B cell (primary cell): ENCODE results near the gene PARP12. TPM values are rescaled to one million over a fixed set of nuclear protein-coding genes. Genes with fewer than 3 reads are reported as not detected.
A peak's percentile ranks its signal among the peaks of the same experiment; 100 is the strongest.

Experiments used
- ATAC-seq: fragments of 200-7000 bp; cut with Tn5 transposase; one replicate; pipeline ENCODE4 v1.10.0; 2021; ENCODE audit warnings: low read depth, mild to moderate bottlenecking, moderate number of reproducible peaks, moderate library complexity
- CTCF ChIA-PET: fragments of 350-600 bp; sonication (Branson Sonifier 250); formaldehyde crosslinking; loops from one replicate; lab custom pipeline; 2021; ENCODE audit warnings: antibody characterized with exemption, inconsistent platforms; lab: Charles Lee
- POLR2A ChIA-PET: fragments of 350-600 bp; sonication (Branson Sonifier 250); formaldehyde crosslinking; loops from one replicate; lab custom pipeline; 2021; ENCODE audit warnings: antibody characterized with exemption; lab: Charles Lee
- DNase-seq: peaks from one replicate; pipeline ENCODE4 v3.0.0; 2013
- H2AFZ ChIP-seq: 2 replicates; pipeline ENCODE4 v1.6.1; 2012; ENCODE audit warnings: mild to moderate bottlenecking, low read depth, low read length; ENCODE audit not compliant: insufficient read depth, poor library complexity, severe bottlenecking
- H3K27ac ChIP-seq, 2 donors: 1 replicate in 1 of 2; 2 replicates in 1 of 2; pipeline ENCODE4 v1.5.1; 2012 to 2013; ENCODE audit warnings: low read length in 2 of 2, mild to moderate bottlenecking in 2 of 2, moderate library complexity in 1 of 2
- H3K27me3 ChIP-seq, 4 experiments: fragments of 200-600 bp in 1 of 4; sonication (generic) in 1 of 4; replicated peaks in 1 of 4; 1 replicate in 2 of 4; 2 replicates in 2 of 4; pipeline versions ENCODE4 v1.6.1 to v1.7.0; 2013 to 2016; ENCODE audit warnings: low read length in 3 of 4, mild to moderate bottlenecking in 2 of 4, mixed read lengths in 1 of 4, moderate library complexity in 1 of 4; ENCODE audit not compliant: insufficient read depth in 4 of 4, control insufficient read depth in 3 of 4; ENCODE audit errors: control extremely low read depth in 1 of 4
- H3K36me3 ChIP-seq, 2 experiments: replicated peaks in 1 of 2; 1 replicate in 1 of 2; 2 replicates in 1 of 2; pipeline versions ENCODE4 v1.6.1 to v1.7.1; 2013; ENCODE audit warnings: low read length in 1 of 2; ENCODE audit not compliant: insufficient read depth in 2 of 2, control insufficient read depth in 1 of 2; ENCODE audit errors: control extremely low read depth in 1 of 2, extremely low read depth in 1 of 2
- H3K4me1 ChIP-seq, 2 donors: fragments of 200-600 bp in 1 of 2; sonication (generic) in 1 of 2; 1 replicate in 1 of 2; 2 replicates in 1 of 2; pipeline versions ENCODE4 v1.5.1 to v1.6.1; 2013 to 2017; ENCODE audit warnings: low read length in 2 of 2; ENCODE audit not compliant: control insufficient read depth in 2 of 2, insufficient read depth in 2 of 2
- H3K4me2 ChIP-seq: replicated peaks from 2 replicates; pipeline ENCODE3; 2012; ENCODE audit warnings: mild to moderate bottlenecking, low read depth, low read length; ENCODE audit not compliant: poor library complexity, severe bottlenecking
- H3K4me3 ChIP-seq, 5 experiments: fragments of 200-600 bp in 1 of 5; sonication (generic) in 1 of 5; 1 replicate in 3 of 5; 2 replicates in 2 of 5; pipeline versions ENCODE4 v1.5.1 to v1.7.0; 2011 to 2016; ENCODE audit warnings: low read length in 4 of 5, mild to moderate bottlenecking in 4 of 5, low read depth in 2 of 5, control low read depth in 1 of 5, moderate library complexity in 1 of 5; ENCODE audit not compliant: insufficient read depth in 1 of 5; ENCODE audit errors: control extremely low read depth in 1 of 5, extremely low read depth in 1 of 5
- H3K79me2 ChIP-seq: fragments of 200-600 bp; sonication (generic); one replicate; pipeline ENCODE4 v1.6.0; 2016; ENCODE audit warnings: low read length; ENCODE audit not compliant: control insufficient read depth, insufficient read depth
- H3K9ac ChIP-seq: fragments of 200-600 bp; sonication (generic); 2 replicates; pipeline ENCODE4 v1.6.1; 2017; ENCODE audit warnings: mild to moderate bottlenecking, low read length, moderate library complexity
- H3K9me3 ChIP-seq, 3 donors: one replicate each; pipeline versions ENCODE4 v1.6.1 to v1.7.1; 2013; ENCODE audit warnings: low read length in 2 of 3; ENCODE audit not compliant: control insufficient read depth in 2 of 3, insufficient read depth in 1 of 3; ENCODE audit errors: control extremely low read depth in 1 of 3
- H4K20me1 ChIP-seq: 2 replicates; pipeline ENCODE4 v1.6.0; 2012; ENCODE audit warnings: mild to moderate bottlenecking, low read length; ENCODE audit not compliant: insufficient read depth, control insufficient read depth, poor library complexity, severe bottlenecking
- H3K27ac Mint-ChIP-seq: one replicate; pipeline ENCODE4 v1.8.0; 2021; ENCODE audit warnings: mixed read lengths
- H3K27me3 Mint-ChIP-seq: one replicate; pipeline ENCODE4 v1.8.0; 2021; ENCODE audit warnings: mixed read lengths
- H3K4me1 Mint-ChIP-seq: one replicate; pipeline ENCODE4 v1.8.0; 2021; ENCODE audit warnings: mixed read lengths
- H3K4me3 Mint-ChIP-seq: one replicate; pipeline ENCODE4 v1.8.0; 2021; ENCODE audit warnings: mixed read lengths
- H3K9me3 Mint-ChIP-seq: one replicate; pipeline ENCODE4 v1.8.0; 2022; ENCODE audit warnings: mixed read lengths; ENCODE audit not compliant: insufficient read depth
- EZH2 ChIP-seq: IDR thresholded peaks from 2 replicates; pipeline ENCODE4 v1.6.1; 2012; ENCODE audit warnings: borderline replicate concordance, low read depth, mild to moderate bottlenecking, moderate library complexity, low read length; ENCODE audit not compliant: insufficient read depth, poor library complexity, severe bottlenecking
- WGBS: methylation state at CpG from one replicate; pipeline ENCODE4 v1.1.5; 2013; ENCODE audit warnings: missing lambda C conversion rate; ENCODE audit not compliant: insufficient coverage; 5-methylcytosine and 5-hydroxymethylcytosine counted together
- intact Hi-C: fragments of 100-400 bp; cut with micrococcal nuclease; formaldehyde crosslinking; loops from one replicate; pipeline ENCODE4 v1.10.0; 2022
- polyA plus RNA-seq: library from polyadenylated mRNA; depleted of rRNA; stranded (reverse); fragments of >200 nt; gene quantifications from 2 replicates; pipeline ENCODE4 v1.2.3, GENCODE V29; 2012
- total RNA-seq, 2 donors: library from RNA; stranded (reverse); fragments of 120-200 nt in 1 of 2; gene quantifications; 1 replicate in 1 of 2; 2 replicates in 1 of 2; pipeline versions ENCODE4 v1.2.3 to v1.2.4, GENCODE V29; 2013 to 2022
- TF ChIP-seq, protein P1 (sequence below): fragments of 200-600 bp; IDR thresholded peaks from one replicate; pipeline ENCODE4 v1.8.0; 2022; ENCODE audit warnings: antibody characterized with exemption, mild to moderate bottlenecking

The PARP12 gene
- total and polyA plus RNA-seq, 2 donors (not counting 1 experiment from before 2014, with no cell fraction given), result 170 to 177 TPM

DNA sequence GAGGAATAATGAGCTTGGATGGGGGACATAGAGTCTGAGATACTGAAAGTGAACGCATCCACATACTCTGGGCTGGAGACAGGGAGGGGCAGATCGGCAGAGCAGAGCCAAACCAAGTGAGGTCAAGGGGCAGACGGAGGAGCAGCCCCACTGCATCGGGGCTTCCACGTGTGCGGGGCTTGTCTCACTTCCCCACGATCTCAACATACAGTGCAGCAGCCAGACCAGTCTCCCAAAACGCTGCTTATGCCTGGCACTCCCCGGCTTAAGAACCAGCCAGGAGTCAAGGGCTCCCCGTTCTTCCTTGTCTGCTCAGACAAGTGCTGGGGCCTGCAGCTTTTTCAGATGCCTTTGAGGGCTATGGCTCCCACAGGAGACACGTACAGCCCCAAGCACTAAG, 43.6 kb downstream of the PARP12 start:
- intact Hi-C loops, result no loop called here
- Mint-ChIP-seq H3K4me3 (no peak overlapping the region), H3K27ac (peak overlapping the region; percentile 39)

More for the DNA sequence above, 43.6 kb downstream of the PARP12 start:
- peaks cover 0 to 18% of the 10 kb centered on the region in 2 experiments for H3K36me3 ChIP-seq
- no peaks in the 10 kb centered on the region for H3K4me1 ChIP-seq
- no peak overlapping the region for H3K9ac ChIP-seq
- Mint-ChIP-seq H3K4me1 (no peaks in the 10 kb centered on the region), H3K27me3 (no peaks in the 10 kb centered on the region), H3K9me3 (no peaks in the 10 kb centered on the region)
- H3K9me3 ChIP-seq, result no peaks in the 10 kb centered on the region
- no peak overlapping the region for H3K4me3 ChIP-seq
- no peak overlapping the region for H3K27ac ChIP-seq
- H3K4me2 ChIP-seq, result no peak overlapping the region
- H3K27me3 ChIP-seq, result no peaks in the 10 kb centered on the region
- ATAC-seq, result no peak
- POLR2A ChIA-PET, result no interaction called here
- H2AFZ ChIP-seq, result no peak overlapping the region
- CTCF ChIA-PET, result interaction anchor here (0.7 to 1.3 kb wide), 2 partner anchors 13 to 132 kb away, joined by 3 read pairs; no protein-coding TSS in a partner anchor
- no peaks in the 10 kb centered on the region for H3K79me2 ChIP-seq
- 85% methylated on average over 11 of the region's 11 CpGs for WGBS
- TF ChIP-seq EZH2, result no peak
- TF ChIP-seq, protein P1, sequence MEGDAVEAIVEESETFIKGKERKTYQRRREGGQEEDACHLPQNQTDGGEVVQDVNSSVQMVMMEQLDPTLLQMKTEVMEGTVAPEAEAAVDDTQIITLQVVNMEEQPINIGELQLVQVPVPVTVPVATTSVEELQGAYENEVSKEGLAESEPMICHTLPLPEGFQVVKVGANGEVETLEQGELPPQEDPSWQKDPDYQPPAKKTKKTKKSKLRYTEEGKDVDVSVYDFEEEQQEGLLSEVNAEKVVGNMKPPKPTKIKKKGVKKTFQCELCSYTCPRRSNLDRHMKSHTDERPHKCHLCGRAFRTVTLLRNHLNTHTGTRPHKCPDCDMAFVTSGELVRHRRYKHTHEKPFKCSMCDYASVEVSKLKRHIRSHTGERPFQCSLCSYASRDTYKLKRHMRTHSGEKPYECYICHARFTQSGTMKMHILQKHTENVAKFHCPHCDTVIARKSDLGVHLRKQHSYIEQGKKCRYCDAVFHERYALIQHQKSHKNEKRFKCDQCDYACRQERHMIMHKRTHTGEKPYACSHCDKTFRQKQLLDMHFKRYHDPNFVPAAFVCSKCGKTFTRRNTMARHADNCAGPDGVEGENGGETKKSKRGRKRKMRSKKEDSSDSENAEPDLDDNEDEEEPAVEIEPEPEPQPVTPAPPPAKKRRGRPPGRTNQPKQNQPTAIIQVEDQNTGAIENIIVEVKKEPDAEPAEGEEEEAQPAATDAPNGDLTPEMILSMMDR, result no peak
- no peaks in the 10 kb centered on the region for H4K20me1 ChIP-seq
- no peak for DNase-seq
